Adrenal gland (tissue), 12 donors: ENCODE data around the gene SLC39A9. TPM values are rescaled to one million over a fixed set of nuclear protein-coding genes. Genes with fewer than 3 reads are reported as not detected.

ENCODE experiments used
- DNase-seq, 7 donors: peaks; one replicate each; pipeline ENCODE4 v3.0.0-alpha.2; 2019 to 2020
- H3K27ac ChIP-seq, 5 donors: fragments of 200-600 bp; sonication (generic) in 4 of 5; 1 replicate in 3 of 5; 2 replicates in 2 of 5; pipeline versions ENCODE4 v1.5.1 to v1.8.0; 2016 to 2020; ENCODE audit warnings: mild to moderate bottlenecking in 1 of 5
- H3K27me3 ChIP-seq: fragments of 200-600 bp; 2 replicates; pipeline ENCODE4 v1.8.0; 2021
- H3K36me3 ChIP-seq, 2 donors: fragments of 200-600 bp; replicated peaks in 1 of 2; 1 replicate in 1 of 2; 2 replicates in 1 of 2; pipeline versions ENCODE4 v1.5.1 to v1.8.0; 2018 to 2022
- H3K4me1 ChIP-seq, 2 donors: fragments of 200-600 bp; replicated peaks in 1 of 2; 1 replicate in 1 of 2; 2 replicates in 1 of 2; pipeline versions ENCODE4 v1.5.1 to v1.8.0; 2018 to 2021
- H3K4me3 ChIP-seq, 4 donors: fragments of 200-600 bp; sonication (generic) in 3 of 4; one replicate each; pipeline ENCODE4 v1.5.1; 2016 to 2018
- H3K9me3 ChIP-seq, 3 donors: fragments of 200-600 bp; sonication (generic) in 1 of 3; replicated peaks in 1 of 3; 1 replicate in 2 of 3; 2 replicates in 1 of 3; pipeline versions ENCODE4 v1.5.1 to v1.8.0; 2016 to 2021
- POLR2A ChIP-seq, 2 donors: fragments of 450-650 bp; IDR thresholded peaks; one replicate each; pipeline ENCODE4 v1.6.1; 2017; ENCODE audit warnings: antibody characterized with exemption in 2 of 2, mild to moderate bottlenecking in 2 of 2, moderate library complexity in 1 of 2
- WGBS, 4 donors: extraction: QIAGEN DNeasy Blood & Tissue Kit in 2 of 4; methylation state at CpG; one replicate each; pipeline versions ENCODE4 v1.1.5 to v1.1.7; 2013 to 2017; 5-methylcytosine and 5-hydroxymethylcytosine counted together
- intact Hi-C, 2 donors: fragments of 100-400 bp; cut with DNase I; formaldehyde crosslinking; loops; one replicate each; pipeline versions ENCODE4 v1.14.1 to v1.15.0; 2022 to 2023
- polyA plus RNA-seq, 3 donors: library from polyadenylated mRNA; stranded (reverse); fragments of 200-250 nt in 2 of 3; fragments of 350-450 nt in 1 of 3; fragmentation: Illumina TruSeq in 1 of 3; extraction: RNeasy Lipid Tissue Mini Kit (QIAGEN cat#74804) in 1 of 3; gene quantifications; one replicate each; pipeline ENCODE4 v1.2.3, GENCODE V29; 2013 to 2014
- total RNA-seq, 9 donors: library from RNA; depleted of rRNA in 4 of 9; stranded (reverse); fragments of >200 nt in 4 of 9; fragments of 120-200 nt in 1 of 9; fragmentation: NEBNext Ultra II Directional in 1 of 9; extraction: Animal tissue kit (Norgen Biotek cat#: 25700) in 1 of 9; gene quantifications; one replicate each; pipeline versions ENCODE4 v1.1.0 to v1.2.4, GENCODE V29; 2013 to 2023
- TF ChIP-seq, protein P1 (sequence below), 6 experiments: fragments of 450-650 bp in 4 of 6; fragments of 200-600 bp in 2 of 6; sonication (generic) in 1 of 6; IDR thresholded peaks; 1 replicate in 5 of 6; 2 replicates in 1 of 6; pipeline versions ENCODE4 v1.5.1 to v1.8.0; 2016 to 2021; ENCODE audit warnings: antibody characterized with exemption in 6 of 6, mild to moderate bottlenecking in 2 of 6, moderate library complexity in 1 of 6
- donor health status: healthy with polysubstance abuse.
- donor health status: Bipolar disorder and iron deficiency.
- donor health status: DM: yes; HTN: yes; CAD: no.
- donor health status: DM: no; HTN: no; CAD: no.
- donor health status: DM: no; HTN: no; CAD: no.
- donor health status: DM: yes; HTN: yes; CAD: no.

Gene SLC39A9
- total and polyA plus RNA-seq, 12 donors = 17.7 to 130 (median 72.5) TPM

DNA sequence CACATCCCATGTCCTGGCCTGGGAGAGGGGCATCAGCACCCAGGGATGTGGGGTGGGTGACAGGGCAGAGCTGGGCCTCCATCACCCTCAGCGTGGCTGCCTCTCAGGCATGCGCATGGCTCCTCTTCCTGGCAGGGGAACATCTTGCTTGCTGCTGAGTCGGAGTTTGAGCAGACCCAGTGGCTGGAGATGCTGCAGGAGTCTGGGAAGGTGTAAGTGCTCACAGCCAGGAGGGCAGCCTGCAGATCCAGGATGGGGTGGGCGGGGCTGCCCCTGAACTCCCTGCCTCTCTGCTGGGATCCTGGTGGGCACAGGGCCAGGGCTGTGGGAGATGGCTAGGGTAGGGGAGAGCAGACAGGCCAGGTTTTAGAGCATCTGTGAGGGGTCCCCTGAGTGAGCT, 102.2 kb downstream of the SLC39A9 start:
- no peaks in the 10 kb centered on the region for H3K36me3 ChIP-seq
- 88 to 95% (median 93%) methylated on average over 4 of the region's 4 CpGs; no CpG with 5 or more reads in 1 of the 4 donors for WGBS, 4 donors
- H3K4me3 ChIP-seq = no peak overlapping the region
- H3K4me1 ChIP-seq = peaks cover 0 to 7% of the 10 kb centered on the region in 2 donors
- no peaks in the 10 kb centered on the region for H3K27me3 ChIP-seq
- intact Hi-C loops = no loop called here
- DNase-seq = no peak
- TF ChIP-seq, protein P1, sequence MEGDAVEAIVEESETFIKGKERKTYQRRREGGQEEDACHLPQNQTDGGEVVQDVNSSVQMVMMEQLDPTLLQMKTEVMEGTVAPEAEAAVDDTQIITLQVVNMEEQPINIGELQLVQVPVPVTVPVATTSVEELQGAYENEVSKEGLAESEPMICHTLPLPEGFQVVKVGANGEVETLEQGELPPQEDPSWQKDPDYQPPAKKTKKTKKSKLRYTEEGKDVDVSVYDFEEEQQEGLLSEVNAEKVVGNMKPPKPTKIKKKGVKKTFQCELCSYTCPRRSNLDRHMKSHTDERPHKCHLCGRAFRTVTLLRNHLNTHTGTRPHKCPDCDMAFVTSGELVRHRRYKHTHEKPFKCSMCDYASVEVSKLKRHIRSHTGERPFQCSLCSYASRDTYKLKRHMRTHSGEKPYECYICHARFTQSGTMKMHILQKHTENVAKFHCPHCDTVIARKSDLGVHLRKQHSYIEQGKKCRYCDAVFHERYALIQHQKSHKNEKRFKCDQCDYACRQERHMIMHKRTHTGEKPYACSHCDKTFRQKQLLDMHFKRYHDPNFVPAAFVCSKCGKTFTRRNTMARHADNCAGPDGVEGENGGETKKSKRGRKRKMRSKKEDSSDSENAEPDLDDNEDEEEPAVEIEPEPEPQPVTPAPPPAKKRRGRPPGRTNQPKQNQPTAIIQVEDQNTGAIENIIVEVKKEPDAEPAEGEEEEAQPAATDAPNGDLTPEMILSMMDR (IDR thresholded peaks at IDR 0.05) = no peak
- H3K9me3 ChIP-seq = no peaks in the 10 kb centered on the region
- H3K27ac ChIP-seq = no peak overlapping the region

DNA sequence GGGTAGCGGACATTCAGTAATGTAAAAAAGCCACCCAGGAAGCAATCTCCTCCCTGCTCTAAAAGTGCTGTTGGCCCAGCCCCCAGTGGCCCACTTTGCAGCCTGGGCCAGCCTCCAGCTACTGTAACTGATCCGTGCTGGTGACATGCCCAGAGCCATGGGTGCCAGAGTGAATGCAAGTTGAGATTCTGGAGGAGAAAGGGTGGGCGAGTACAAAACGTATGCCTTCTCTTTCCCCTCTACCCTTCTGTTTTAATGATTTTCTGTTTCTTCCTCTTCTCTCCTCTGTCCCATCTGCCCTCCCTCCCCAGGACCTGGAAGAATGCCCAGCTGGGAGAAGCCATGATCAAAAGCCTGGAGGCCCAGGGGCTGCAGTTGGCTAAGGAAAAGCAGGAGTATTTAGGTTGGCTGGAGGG, 102.9 kb downstream of the SLC39A9 start:
- peak in 6 of 7 donors; percentile 31 to 80 (median 55) for DNase-seq
- no peaks in the 10 kb centered on the region for H3K27me3 ChIP-seq
- no peak overlapping the region for H3K27ac ChIP-seq
- H3K4me3 ChIP-seq = no peak overlapping the region
- H3K36me3 ChIP-seq = no peaks in the 10 kb centered on the region
- WGBS, 4 donors = 34 to 53% (median 45%) methylated on average over 4 of the region's 4 CpGs
- intact Hi-C loops = no loop called here
- H3K4me1 ChIP-seq = peaks cover 0 to 7% of the 10 kb centered on the region in 2 donors
- TF ChIP-seq POLR2A (IDR thresholded peaks at IDR 0.05) = no peak
- TF ChIP-seq, protein P1 (IDR thresholded peaks at IDR 0.05) = no peak
- no peaks in the 10 kb centered on the region for H3K9me3 ChIP-seq

DNA sequence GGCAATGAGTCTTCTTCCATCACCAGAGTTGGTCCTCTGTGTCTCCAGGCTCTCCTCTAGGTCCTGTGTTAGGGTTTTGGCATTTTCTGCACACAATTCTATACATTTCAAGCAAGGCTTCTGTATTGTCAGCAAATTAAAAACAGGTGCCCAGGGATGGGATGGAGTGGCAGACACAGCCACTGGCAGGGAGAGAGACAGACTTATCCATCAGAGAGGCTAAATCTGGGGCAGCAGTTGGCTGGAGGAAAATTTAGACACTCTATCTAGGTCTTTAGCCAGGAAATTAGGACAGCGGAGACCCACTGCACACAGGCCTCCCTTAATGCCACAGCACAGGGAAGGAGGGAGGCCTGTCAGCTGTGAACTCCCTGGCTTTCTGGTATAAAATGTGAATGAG, 106.3 kb downstream of the SLC39A9 start:
- no peaks in the 10 kb centered on the region for H3K36me3 ChIP-seq
- no peak for TF ChIP-seq POLR2A (IDR thresholded peaks at IDR 0.05)
- TF ChIP-seq, protein P1 (IDR thresholded peaks at IDR 0.05) = no peak
- intact Hi-C loops = no loop called here
- no peak overlapping the region for H3K4me3 ChIP-seq
- WGBS, 4 donors = 80 to 100% (median 93%) methylated on average over 1 of the region's 1 CpG
- peaks cover 0 to 7% of the 10 kb centered on the region in 2 donors for H3K4me1 ChIP-seq
- no peak overlapping the region for H3K27ac ChIP-seq
- H3K27me3 ChIP-seq = no peaks in the 10 kb centered on the region
- no peak for DNase-seq
- H3K9me3 ChIP-seq = no peaks in the 10 kb centered on the region

DNA sequence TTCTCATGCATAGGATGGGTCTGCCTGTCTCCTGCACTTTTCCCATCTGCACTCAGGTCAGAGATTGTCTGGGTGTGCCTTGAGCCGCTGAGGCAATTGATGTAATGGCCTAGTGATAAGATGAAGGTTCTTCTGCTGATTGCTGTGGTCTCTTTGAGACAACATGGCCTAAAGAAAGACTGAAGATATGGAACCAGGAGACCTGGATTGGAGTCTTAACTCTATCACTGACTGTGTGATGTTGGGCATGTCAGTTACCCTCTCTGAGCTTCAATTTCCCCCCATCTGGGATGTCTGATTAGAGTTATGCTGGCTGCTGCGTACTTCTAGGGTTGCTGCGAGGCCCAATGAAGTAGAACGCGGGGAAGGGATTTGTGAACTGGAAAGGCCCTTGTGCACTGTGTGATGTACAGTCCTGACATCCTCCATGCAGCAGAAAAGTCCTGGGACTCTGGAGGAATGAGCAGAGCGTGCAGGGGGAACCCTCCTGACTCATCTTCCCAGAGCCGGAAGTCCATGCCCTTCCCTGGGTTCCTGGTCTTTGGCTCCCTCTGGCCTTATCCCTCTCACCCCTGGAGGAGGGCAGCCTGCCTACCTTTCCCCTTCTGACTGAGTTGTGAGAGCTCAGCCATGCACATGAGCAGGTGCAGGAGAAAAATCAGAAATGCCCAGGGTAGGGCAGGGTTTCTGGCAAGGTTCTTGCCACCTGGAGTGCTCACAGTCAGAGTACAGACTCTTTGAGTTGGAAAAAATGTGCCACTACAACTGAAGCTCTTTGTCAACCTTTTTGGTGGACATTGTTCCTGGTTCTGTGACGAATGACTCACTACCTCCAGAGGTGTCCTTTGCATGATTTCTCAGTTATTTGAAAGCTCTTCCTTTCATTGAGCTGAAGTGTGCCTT, 107.1 kb downstream of the SLC39A9 start:
- WGBS, 4 donors = 85 to 91% (median 89%) methylated on average over 8 of the region's 8 CpGs
- H3K4me3 ChIP-seq = no peak overlapping the region
- TF ChIP-seq, protein P1 (IDR thresholded peaks at IDR 0.05) = no peak
- no peak for TF ChIP-seq POLR2A (IDR thresholded peaks at IDR 0.05)

More for the DNA sequence above, 107.1 kb downstream of the SLC39A9 start:
- Histone ChIP-seq H3K27me3 (no peaks in the 10 kb centered on the region), H3K36me3 (no peaks in the 10 kb centered on the region), H3K9me3 (no peaks in the 10 kb centered on the region), H3K27ac (no peak overlapping the region), H3K4me1 (peaks cover 0 to 7% of the 10 kb centered on the region in 2 donors)
- intact Hi-C loops = no loop called here
- no peak for DNase-seq
